Lower lobe of right lung (tissue), 2 donors: ENCODE results near the gene SPN. TPM values are rescaled to one million over a fixed set of nuclear protein-coding genes. Genes with fewer than 3 reads are reported as not detected.
"Not testable (repeated sequence)": the region's sequence is repeated elsewhere in the genome, so short reads cannot be mapped to it uniquely, and the experiment has no call there.

Experiments
- ATAC-seq, 2 donors: fragments of 200-7000 bp; cut with Tn5 transposase; one replicate each; pipeline ENCODE4 v1.9.1; 2020 to 2022; ENCODE audit warnings: mild to moderate bottlenecking in 2 of 2, moderate library complexity in 2 of 2
- DNase-seq: peaks from one replicate; pipeline ENCODE4 v3.0.0-alpha.2; 2020
- H3K27ac ChIP-seq: fragments of 200-600 bp; one replicate; pipeline ENCODE4 v1.8.0; 2022
- H3K27me3 ChIP-seq: fragments of 200-600 bp; one replicate; pipeline ENCODE4 v1.8.0; 2022; ENCODE audit warnings: low read depth
- H3K36me3 ChIP-seq: fragments of 200-600 bp; one replicate; pipeline ENCODE4 v1.8.0; 2022; ENCODE audit warnings: mild to moderate bottlenecking
- H3K4me1 ChIP-seq: fragments of 200-600 bp; one replicate; pipeline ENCODE4 v1.8.0; 2022
- H3K4me3 ChIP-seq: fragments of 200-600 bp; one replicate; pipeline ENCODE4 v1.8.0; 2022; ENCODE audit warnings: mild to moderate bottlenecking
- H3K9me3 ChIP-seq: fragments of 200-600 bp; one replicate; pipeline ENCODE4 v1.8.0; 2022
- CTCF ChIP-seq: fragments of 200-600 bp; IDR thresholded peaks from one replicate; pipeline ENCODE4 v1.8.0; 2022; ENCODE audit warnings: antibody characterized with exemption, mild to moderate bottlenecking
- intact Hi-C: fragments of 100-400 bp; cut with DNase I; formaldehyde crosslinking; loops from one replicate; pipeline ENCODE4 v1.11.0; 2022
- total RNA-seq: library from RNA; stranded (reverse); fragmentation: NEBNext Ultra II Directional; extraction: Animal tissue kit (Norgen Biotek cat#: 25700); gene quantifications from one replicate; pipeline ENCODE4 v1.2.1, GENCODE V29; 2021
- donor health status: DM: no; HTN: yes; CAD: no; lungs with severe emphysema.

Gene SPN
- total RNA-seq, 1 donor from 2014 or later, result 109 TPM

DNA sequence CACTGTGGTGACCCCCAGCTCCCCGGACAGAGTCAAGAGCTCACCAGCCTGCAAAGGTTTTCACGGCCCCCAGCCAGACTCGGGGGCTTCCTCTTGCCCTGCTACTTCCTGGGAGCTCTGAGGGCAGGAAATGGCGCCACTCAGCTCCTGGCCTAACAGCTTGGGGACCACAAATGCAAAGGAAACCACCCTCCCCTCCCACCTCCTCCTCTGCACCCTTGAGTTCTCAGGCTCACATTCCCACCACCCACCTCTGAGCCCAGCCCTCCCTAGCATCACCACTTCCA is 375 bp upstream of the SPN start:
- intact Hi-C loops, result no loop called here
- H3K36me3 ChIP-seq, result no peaks in the 10 kb centered on the region
- no peak for TF ChIP-seq CTCF
- ATAC-seq (no peak), DNase-seq (peak; percentile 50)
- H3K9me3 ChIP-seq, result no peaks in the 10 kb centered on the region
- peak overlapping the region; percentile 72 for H3K27ac ChIP-seq
- H3K4me1 ChIP-seq, result peaks cover 16% of the 10 kb centered on the region
- no peaks in the 10 kb centered on the region for H3K27me3 ChIP-seq
- peak overlapping the region; percentile 59 for H3K4me3 ChIP-seq

GRCh38 chr16:29663807-29664090 is 702 bp downstream of the SPN start:
- Histone ChIP-seq H3K9me3 (no peaks in the 10 kb centered on the region), H3K27me3 (no peaks in the 10 kb centered on the region), H3K36me3 (no peaks in the 10 kb centered on the region), H3K4me1 (peaks cover 16% of the 10 kb centered on the region), H3K4me3 (peak overlapping the region; percentile 59), H3K27ac (peak overlapping the region; percentile 72)
- DNase-seq, result no peak
- intact Hi-C loops, result no loop called here
- no peak for TF ChIP-seq CTCF
- ATAC-seq, result no peak

GRCh38 chr16:29664091-29664921 is 1.3 kb downstream of the SPN start:
- Histone ChIP-seq H3K27ac (peak overlapping the region; percentile 46), H3K27me3 (no peaks in the 10 kb centered on the region), H3K4me3 (peak overlapping the region; percentile 59), H3K4me1 (peaks cover 16% of the 10 kb centered on the region), H3K36me3 (no peaks in the 10 kb centered on the region), H3K9me3 (no peaks in the 10 kb centered on the region)
- DNase-seq (peak; percentile 70), ATAC-seq (peak; percentile 4 to 17)
- intact Hi-C loops, result no loop called here
- TF ChIP-seq CTCF, result no peak

DNA sequence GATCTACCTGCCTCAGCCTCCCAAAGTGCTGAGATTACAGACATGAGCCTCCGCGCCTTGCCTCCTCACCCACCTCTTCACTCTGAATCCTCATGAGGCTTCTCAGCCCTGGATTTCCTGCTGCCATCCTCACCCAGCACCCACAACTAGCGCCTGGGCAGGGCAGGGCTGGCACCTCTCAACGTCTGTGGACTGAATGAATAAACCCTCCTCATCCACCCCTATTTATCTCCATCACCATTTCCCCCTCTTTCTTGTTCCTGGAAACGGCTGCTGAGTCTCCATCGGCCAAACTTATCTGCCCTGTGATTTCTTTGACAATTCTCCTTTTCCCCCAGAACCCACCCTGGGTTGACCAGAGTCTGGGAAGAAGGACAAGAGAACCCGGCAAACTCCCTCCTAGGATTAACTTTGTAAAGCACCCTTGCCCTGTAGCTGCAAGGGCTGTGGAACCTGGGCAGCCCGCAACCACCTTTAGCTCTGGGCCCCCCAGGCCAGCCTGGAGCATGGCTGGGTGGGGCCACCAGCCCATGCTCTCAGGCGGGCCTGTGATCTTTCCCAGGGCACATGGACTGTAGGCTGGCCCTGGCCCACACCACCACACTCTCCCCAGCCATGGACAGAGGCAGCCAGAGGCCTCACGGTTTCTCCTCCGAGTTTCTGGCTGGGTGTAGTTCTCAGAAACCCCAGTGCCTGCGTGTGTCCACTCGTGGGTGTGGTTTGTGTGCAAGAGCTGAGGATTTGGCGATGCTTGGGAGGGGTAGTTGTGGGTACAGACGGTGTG is 2.4 kb downstream of the SPN start:
- Histone ChIP-seq H3K27me3 (no peaks in the 10 kb centered on the region), H3K4me3 (peak overlapping the region; percentile 59), H3K9me3 (no peaks in the 10 kb centered on the region), H3K36me3 (no peaks in the 10 kb centered on the region), H3K27ac (peak overlapping the region; percentile 41), H3K4me1 (peaks cover 16% of the 10 kb centered on the region)
- ATAC-seq (peak in 1 of 2 donors; percentile 11), DNase-seq (no peak)
- intact Hi-C loops, result no loop called here
- no peak for TF ChIP-seq CTCF

- ATAC-seq, H3K36me3 ChIP-seq, H3K4me3 ChIP-seq, H3K9me3 ChIP-seq, intact Hi-C loops, DNase-seq, H3K27me3 ChIP-seq: not testable (repeated sequence)
- Histone ChIP-seq H3K4me1 (peaks cover 16% of the 10 kb centered on the region), H3K27ac (peak overlapping the region; percentile 36)
These were observed 4.2 kb downstream of the SPN start for GRCh38 chr16:29667322-29667610.

GRCh38 chr16:29667755-29668154 is 4.7 kb downstream of the SPN start:
- intact Hi-C loops, result no loop called here
- H3K4me1 ChIP-seq, result peaks cover 16% of the 10 kb centered on the region
- ATAC-seq, result no peak

More at GRCh38 chr16:29667755-29668154, 4.7 kb downstream of the SPN start:
- TF ChIP-seq CTCF, result no peak
- Histone ChIP-seq H3K27me3 (no peaks in the 10 kb centered on the region), H3K9me3 (no peaks in the 10 kb centered on the region), H3K4me3 (no peak overlapping the region), H3K27ac (no peak overlapping the region), H3K36me3 (no peaks in the 10 kb centered on the region)
- DNase-seq, result no peak
